Measurements from ENCODE around the gene SCN11A. TPM values are rescaled to one million over a fixed set of nuclear protein-coding genes. Genes with fewer than 3 reads are reported as not detected.

SCN11A gene
- total RNA-seq, result 34.5 TPM

GRCh38 chr3:39051649-39052561, at the start of gene SCN11A, which contains the start of gene WDR48:
SCN11A (minus strand) TSS chr3:39051944; CDS start chr3:38950362, 101,582 bp downstream.
WDR48 (plus strand) TSS chr3:39052016; CDS start chr3:39052026, 10 bp downstream.
- peak; percentile 96 for DNase-seq (ENCODE audit: low spot score)

DNA sequence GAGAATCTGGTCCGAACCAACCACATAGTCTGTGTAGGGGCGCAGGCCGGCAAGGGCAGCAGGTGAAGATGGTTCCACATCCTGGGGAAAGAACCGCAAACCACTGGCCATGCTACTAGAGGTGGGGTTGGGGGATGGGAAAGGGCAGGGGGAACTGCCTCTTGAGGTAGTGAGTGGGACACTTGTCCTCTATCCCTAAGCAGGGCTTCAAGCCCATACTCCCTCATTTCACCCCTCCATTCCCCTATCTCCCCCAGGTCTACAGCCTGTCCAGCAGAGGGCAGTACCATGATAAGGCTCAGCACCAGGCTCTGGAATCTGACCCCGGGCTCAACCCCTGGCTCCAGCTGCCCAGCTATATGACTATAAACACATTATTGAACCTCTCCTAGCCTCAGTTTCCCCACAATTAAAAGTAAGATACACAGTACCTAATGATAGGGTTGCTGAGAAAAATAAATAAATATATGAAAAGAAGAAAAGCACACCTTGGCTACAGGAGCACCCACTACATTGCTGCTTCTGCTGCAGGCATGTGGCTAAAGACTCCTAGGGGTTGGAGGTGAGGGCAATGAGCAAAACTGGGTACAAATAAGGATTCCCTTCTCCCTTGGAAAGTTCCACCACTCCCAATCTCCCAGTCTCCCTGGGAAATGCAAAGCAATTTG, 49.4 kb upstream of the SCN11A start:
- peak; percentile 36 for DNase-seq (ENCODE audit: low spot score)

- no peak for DNase-seq (ENCODE audit: low spot score)
Observed at GRCh38 chr3:39100500-39100886, 48.7 kb upstream of the SCN11A start.

DNA sequence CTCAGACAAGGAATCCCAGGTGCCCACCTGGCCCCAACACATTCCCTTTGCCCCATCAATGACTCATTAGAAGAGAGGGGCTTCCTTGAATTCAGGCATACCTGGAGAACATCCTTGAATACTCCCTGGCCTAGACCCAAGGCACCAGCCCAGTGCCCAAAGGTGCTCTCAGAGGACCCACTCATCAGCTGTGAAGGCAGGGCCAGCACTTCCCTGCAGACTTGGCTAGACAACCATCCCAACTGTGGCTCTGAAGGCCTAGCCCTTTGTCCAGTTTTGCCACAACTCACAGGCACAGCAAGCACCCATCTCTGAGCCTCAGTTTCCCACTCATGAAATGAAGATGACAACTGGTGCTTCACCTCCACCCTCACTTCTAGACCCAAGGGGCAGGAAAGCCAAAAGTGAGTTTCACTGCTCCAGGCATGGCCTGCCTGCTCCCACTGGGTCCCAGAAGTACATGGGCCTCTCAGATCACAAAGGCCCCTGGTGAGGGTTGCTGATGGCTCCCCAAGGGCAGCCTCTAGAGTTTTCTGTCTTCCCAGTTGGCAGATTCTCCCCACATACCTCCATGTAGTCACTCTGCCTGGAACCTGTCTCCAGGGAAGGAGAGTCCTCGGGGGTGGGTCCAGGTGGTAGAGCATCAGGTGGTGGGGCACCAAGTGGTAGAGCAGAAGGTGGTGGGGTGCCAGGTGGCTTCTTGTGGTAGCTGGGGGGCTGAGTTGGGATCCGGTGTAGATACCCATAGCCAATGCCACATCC, 48.2 kb upstream of the SCN11A start:
- peak; percentile 37 for DNase-seq (ENCODE audit: low spot score)

DNA sequence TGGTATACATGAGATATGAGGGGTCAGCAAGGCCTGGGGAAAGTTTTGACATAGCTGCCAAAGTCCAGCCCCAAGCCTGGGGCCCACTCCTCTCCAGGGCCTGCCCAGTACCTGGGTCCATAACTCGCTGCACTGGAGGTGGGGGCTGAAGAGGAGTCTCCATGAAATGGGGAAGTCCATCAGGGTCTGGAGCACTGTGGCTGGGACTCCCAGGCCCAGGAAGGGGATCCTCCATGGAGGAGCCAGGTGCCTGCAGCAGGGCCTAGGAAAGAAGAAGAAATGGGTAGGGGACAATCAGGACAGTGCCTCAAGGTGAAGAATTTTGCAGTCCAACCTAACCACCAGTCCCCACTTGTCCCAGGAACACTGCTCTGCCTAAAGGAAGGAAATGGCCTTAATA, 47.5 kb upstream of the SCN11A start:
- DNase-seq (ENCODE audit: low spot score), result peak; percentile 33

- DNase-seq (ENCODE audit: low spot score), result peak; percentile 34
Observed at GRCh38 chr3:39098473-39099000, 46.8 kb upstream of the SCN11A start.

- DNase-seq (ENCODE audit: low spot score), result peak; percentile 35
Observed at GRCh38 chr3:39097716-39098472, 46.1 kb upstream of the SCN11A start.

- peak; percentile 28 for DNase-seq (ENCODE audit: low spot score)
Observed at GRCh38 chr3:39096775-39097174, 45.0 kb upstream of the SCN11A start.

- peak; percentile 7 for DNase-seq (ENCODE audit: low spot score)
Observed at GRCh38 chr3:39095778-39096177, 44.0 kb upstream of the SCN11A start.

DNA sequence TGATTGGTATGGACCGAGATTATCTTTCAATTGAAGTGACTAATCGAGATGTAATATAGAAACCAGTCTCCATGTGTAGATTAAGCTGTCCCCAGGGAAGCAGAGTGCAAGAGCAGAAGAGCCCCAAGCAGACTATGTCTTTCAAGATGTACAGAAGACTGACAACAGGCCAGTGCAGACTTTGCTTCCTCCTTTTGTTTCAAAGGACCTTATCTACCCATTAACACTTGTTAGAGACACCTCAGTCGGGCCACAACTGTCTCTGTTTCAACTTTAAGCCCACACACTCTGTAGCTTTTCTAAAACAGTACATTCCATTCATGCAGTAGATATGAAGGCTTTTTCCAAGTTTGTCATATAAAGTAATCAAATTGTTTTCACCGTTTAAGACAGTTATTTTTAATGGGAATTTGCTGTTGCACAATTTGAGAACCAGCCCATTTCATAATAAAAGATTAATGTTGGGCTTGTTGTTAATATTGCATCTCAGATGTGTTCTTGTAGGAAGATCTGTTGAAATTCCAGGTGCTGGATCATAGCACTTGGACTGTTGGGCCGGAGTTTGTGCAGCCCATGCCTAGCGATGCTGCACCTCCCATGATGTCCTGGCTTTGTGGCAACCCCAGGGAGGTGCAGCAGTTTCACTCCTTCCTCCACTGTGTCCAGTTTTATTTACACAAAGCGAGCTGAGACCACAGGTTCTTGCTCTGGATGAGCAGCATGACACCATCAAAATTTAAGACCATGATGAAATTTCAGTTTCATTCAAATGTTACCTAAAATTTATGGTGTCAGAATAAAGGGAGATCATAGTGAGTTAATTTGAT, 43.3 kb upstream of the SCN11A start:
- peak; percentile 34 for DNase-seq (ENCODE audit: low spot score)

DNA sequence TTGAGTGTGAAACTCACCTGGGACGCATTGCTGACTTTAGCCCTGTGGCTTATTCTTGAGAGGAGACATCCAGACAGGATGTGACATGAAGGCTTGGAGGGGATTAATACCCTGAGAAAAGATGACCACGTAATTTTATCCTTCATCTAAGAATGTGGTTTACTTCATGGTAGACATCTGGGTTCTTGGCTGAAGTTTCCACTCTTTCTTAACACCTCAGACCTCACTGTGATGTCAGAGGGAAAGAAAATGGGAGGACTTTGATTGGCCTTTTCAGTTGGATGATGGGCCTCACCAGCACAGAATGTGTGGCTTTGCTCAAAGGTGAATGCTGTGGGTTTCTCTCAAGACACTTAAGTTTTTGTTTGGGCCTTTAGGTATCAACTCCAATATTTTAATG, 39.2 kb upstream of the SCN11A start:
- DNase-seq (ENCODE audit: low spot score), result peak; percentile 14

DNA sequence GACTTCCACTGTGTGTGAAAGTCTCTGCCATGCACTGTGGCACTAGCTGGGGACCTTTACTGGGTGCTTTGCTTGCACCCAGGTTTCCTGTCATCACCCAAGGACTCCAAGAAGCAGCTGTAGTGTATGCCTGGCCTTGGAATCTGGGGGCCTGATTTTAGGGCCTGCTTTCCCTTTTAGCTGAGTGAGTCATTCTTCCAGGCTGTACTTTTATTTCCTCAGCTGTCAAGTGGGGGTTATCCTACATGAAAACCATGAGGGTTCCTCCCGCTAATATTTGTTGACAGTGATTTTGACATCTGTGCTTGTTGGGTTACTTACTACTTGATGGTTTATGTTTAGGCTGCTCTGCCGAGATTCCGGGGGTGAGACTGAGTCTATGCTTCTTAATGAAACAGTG, 37.1 kb upstream of the SCN11A start:
- peak; percentile 23 for DNase-seq (ENCODE audit: low spot score)

GRCh38 chr3:39088456-39088855, 36.7 kb upstream of the SCN11A start:
- peak; percentile 12 for DNase-seq (ENCODE audit: low spot score)

GRCh38 chr3:39086144-39086543, 34.4 kb upstream of the SCN11A start:
- peak; percentile 9 for DNase-seq (ENCODE audit: low spot score)

DNA sequence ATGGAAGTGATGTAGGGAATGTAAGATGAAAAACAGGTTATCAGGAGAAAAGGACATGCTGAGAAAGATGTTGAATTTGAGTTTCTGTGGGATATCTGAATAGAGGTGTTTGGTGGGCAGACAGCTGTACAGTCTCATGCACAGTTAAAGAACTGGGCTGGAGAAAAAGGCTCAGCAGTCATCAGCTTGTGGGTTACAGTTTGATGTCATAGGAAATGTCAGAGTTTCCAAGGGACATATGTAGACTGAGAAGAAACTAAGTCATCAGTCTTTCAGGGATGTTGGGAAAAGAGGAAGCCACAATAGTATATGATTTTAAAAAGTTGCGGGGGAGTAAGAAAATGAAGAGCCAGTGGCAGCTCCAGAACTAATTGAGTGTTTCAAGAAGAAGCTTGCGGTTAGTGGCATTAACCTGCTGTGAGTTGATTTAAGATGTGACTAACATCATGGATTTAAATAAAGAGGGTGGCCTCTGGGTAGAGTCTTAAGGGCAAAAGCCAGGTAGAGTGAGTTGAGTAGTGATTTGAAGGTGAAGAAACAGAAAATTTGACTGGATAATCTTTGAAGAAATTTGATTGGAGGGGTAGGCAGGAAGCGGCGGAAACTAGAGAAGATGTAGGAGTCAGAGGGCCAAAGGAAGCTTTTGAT, 31.0 kb upstream of the SCN11A start:
- DNase-seq (ENCODE audit: low spot score), result no peak

DNA sequence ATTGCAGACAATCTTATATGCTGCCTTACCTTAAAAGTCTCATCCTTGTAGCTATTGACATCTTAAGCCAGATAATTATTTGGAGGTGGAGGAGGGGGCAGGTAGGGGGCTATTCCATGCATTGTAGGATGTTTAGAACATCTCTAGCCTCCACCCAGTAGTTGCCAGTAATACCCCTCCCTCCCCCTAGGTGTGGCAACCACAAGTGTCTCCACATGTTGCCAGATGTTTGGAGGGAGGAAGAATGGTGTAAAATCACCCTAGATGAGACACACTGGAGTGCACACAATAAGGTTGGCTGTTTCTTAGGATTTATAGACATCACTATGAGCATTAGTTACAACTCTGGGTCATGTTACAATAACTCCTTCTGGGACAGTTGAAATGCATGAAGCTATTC, 28.3 kb upstream of the SCN11A start:
- no peak for DNase-seq (ENCODE audit: low spot score)

GRCh38 chr3:39079530-39079929, 27.8 kb upstream of the SCN11A start:
- no peak for DNase-seq (ENCODE audit: low spot score)

DNA sequence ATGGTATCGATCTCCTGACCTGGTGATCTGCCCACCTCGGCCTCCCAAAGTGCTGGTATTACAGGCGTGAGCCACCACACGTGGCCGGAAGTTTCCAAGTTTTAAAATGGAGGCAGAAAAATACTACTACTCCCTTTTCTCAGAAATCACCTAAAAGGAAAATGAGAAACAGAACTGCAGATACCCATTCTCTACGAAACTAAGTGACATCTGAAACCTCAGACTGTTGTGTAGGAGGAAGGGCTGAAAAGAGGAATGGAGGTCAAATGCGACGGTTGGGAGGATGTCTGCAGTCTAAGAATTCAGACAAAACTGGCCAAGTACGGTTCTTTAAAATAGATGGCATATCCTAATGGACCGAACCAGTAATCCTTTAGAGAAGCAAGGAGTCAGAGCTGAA, 24.2 kb upstream of the SCN11A start:
- DNase-seq (ENCODE audit: low spot score), result no peak

GRCh38 chr3:39068556-39068955, 16.8 kb upstream of the SCN11A start:
- no peak for DNase-seq (ENCODE audit: low spot score)

DNA sequence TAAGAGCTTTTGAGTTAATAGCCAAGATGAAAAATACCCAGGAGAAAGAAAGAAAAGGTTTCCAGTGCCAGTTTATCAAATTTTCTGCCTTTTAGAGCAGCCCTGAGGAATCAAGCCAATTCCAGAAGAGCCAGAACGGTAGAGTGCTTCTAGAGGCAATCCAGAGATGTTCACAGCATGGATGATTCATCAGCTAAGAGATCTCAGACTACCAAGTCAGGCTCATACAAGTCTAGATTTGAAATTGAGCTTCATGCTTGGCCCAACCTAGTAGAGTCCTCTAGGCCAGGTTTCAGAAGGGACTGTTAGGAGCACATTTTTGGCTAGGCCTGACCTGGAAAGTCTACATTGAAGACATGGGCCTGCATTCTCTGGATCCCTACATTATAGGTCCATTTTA, 15.5 kb upstream of the SCN11A start:
- no peak for DNase-seq (ENCODE audit: low spot score)
